ENCODE data around the gene CMC1. TPM values are rescaled to one million over a fixed set of nuclear protein-coding genes. Genes with fewer than 3 reads are reported as not detected.
A peak's percentile ranks its signal among the peaks of the same experiment; 100 is the strongest.
"Not testable (repeated sequence)": the region's sequence is repeated elsewhere in the genome, so short reads cannot be mapped to it uniquely, and the experiment has no call there.

The CMC1 gene
- 10 to 100 TPM; 22.8 to 24.2 TPM for total RNA-seq

- H3K4me3 Mint-ChIP-seq = peak within 1 kb of the TSS; percentile 94 to 98
- H3K27ac Mint-ChIP-seq = peak within 1 kb of the TSS; percentile 92
- H3K36me3 Mint-ChIP-seq (ENCODE audit: insufficient read depth in 2 of 2) = peaks cover 4 to 8% of the 10 kb centered on the region in 2 donors
- DNase-seq (peak; percentile 91 to 94), ATAC-seq (replicated peaks in 1 of 2) (peak; percentile 94 to 96)
- H3K9me3 Mint-ChIP-seq = peaks cover 1 to 2% of the 10 kb centered on the region in 2 donors
- peaks cover 35% of the 10 kb centered on the region for H3K4me1 Mint-ChIP-seq (ENCODE audit: low read depth)
- no peaks in the 10 kb centered on the region for H3K27me3 Mint-ChIP-seq (ENCODE audit: low read depth)
These were observed at the start of gene CMC1 for GRCh38 chr3:28241221-28242160. Gene CMC1, plus strand, starts transcription at chr3:28241619. Its CDS starts 175 bp downstream, at chr3:28241794.

- no peaks in the 10 kb centered on the region for H3K4me1 Mint-ChIP-seq (ENCODE audit: low read depth)
- peaks cover 0 to 5% of the 10 kb centered on the region in 2 donors for H3K9me3 Mint-ChIP-seq
- no peak overlapping the region for H3K27ac Mint-ChIP-seq
- no peak for DNase-seq
- no peak for ATAC-seq (replicated peaks in 1 of 2)
- H3K4me3 Mint-ChIP-seq = no peak overlapping the region
- H3K36me3 Mint-ChIP-seq (ENCODE audit: insufficient read depth in 2 of 2) = no peaks in the 10 kb centered on the region
- no peaks in the 10 kb centered on the region for H3K27me3 Mint-ChIP-seq (ENCODE audit: low read depth)
These were observed 43.3 kb upstream of the CMC1 start for GRCh38 chr3:28198161-28198560.

- Mint-ChIP-seq H3K27me3 (ENCODE audit: low read depth) (no peaks in the 10 kb centered on the region), H3K4me1 (ENCODE audit: low read depth) (no peaks in the 10 kb centered on the region), H3K36me3 (ENCODE audit: insufficient read depth in 2 of 2) (no peaks in the 10 kb centered on the region), H3K27ac (no peak overlapping the region), H3K9me3 (peaks cover 0 to 5% of the 10 kb centered on the region in 2 donors), H3K4me3 (no peak overlapping the region)
- no peak for ATAC-seq (replicated peaks in 1 of 2)
- DNase-seq = no peak
These were observed 42.4 kb upstream of the CMC1 start for GRCh38 chr3:28198974-28199373.

- H3K4me1 Mint-ChIP-seq (ENCODE audit: low read depth); ATAC-seq (replicated peaks in 1 of 2); H3K27ac Mint-ChIP-seq; H3K9me3 Mint-ChIP-seq; H3K36me3 Mint-ChIP-seq (ENCODE audit: insufficient read depth in 2 of 2); H3K4me3 Mint-ChIP-seq; DNase-seq; H3K27me3 Mint-ChIP-seq (ENCODE audit: low read depth): not testable (repeated sequence)
These were observed 41.8 kb upstream of the CMC1 start for GRCh38 chr3:28199643-28200042.

GRCh38 chr3:28200366-28200848 is 41.0 kb upstream of the CMC1 start:
- not testable (repeated sequence) for ATAC-seq (replicated peaks in 1 of 2); H3K36me3 Mint-ChIP-seq (ENCODE audit: insufficient read depth in 2 of 2); H3K4me1 Mint-ChIP-seq (ENCODE audit: low read depth); H3K27me3 Mint-ChIP-seq (ENCODE audit: low read depth); H3K9me3 Mint-ChIP-seq; H3K27ac Mint-ChIP-seq
- peak overlapping the region in 1 of 2 donors; percentile 19 for H3K4me3 Mint-ChIP-seq
- DNase-seq = peak in 1 of 2 donors; percentile 1

- Mint-ChIP-seq H3K36me3 (ENCODE audit: insufficient read depth in 2 of 2) (no peaks in the 10 kb centered on the region), H3K9me3 (no peaks in the 10 kb centered on the region), H3K4me1 (ENCODE audit: low read depth) (peaks cover 17% of the 10 kb centered on the region), H3K27ac (no peak overlapping the region), H3K27me3 (ENCODE audit: low read depth) (no peaks in the 10 kb centered on the region), H3K4me3 (no peak overlapping the region)
- ATAC-seq (replicated peaks in 1 of 2) (no peak), DNase-seq (no peak)
These were observed 34.9 kb upstream of the CMC1 start for GRCh38 chr3:28206479-28206878.

GRCh38 chr3:28207000-28207733 is 34.3 kb upstream of the CMC1 start:
- H3K36me3 Mint-ChIP-seq (ENCODE audit: insufficient read depth in 2 of 2) = no peaks in the 10 kb centered on the region
- H3K9me3 Mint-ChIP-seq = no peaks in the 10 kb centered on the region
- DNase-seq (no peak), ATAC-seq (replicated peaks in 1 of 2) (no peak)
- peak overlapping the region in 1 of 2 donors; percentile 9 for H3K4me3 Mint-ChIP-seq
- H3K27ac Mint-ChIP-seq = no peak overlapping the region
- no peaks in the 10 kb centered on the region for H3K27me3 Mint-ChIP-seq (ENCODE audit: low read depth)
- H3K4me1 Mint-ChIP-seq (ENCODE audit: low read depth) = peaks cover 20% of the 10 kb centered on the region

- Mint-ChIP-seq H3K4me3 (no peak overlapping the region), H3K4me1 (ENCODE audit: low read depth) (peaks cover 20% of the 10 kb centered on the region), H3K27me3 (ENCODE audit: low read depth) (no peaks in the 10 kb centered on the region), H3K9me3 (peaks cover 7 to 9% of the 10 kb centered on the region in 2 donors), H3K36me3 (ENCODE audit: insufficient read depth in 2 of 2) (peaks cover 4 to 19% of the 10 kb centered on the region in 2 donors), H3K27ac (no peak overlapping the region)
- no peak for DNase-seq
- no peak for ATAC-seq (replicated peaks in 1 of 2)
These were observed 30.3 kb upstream of the CMC1 start for GRCh38 chr3:28210968-28211713.

- ATAC-seq (replicated peaks in 1 of 2) (no peak), DNase-seq (no peak)
- Mint-ChIP-seq H3K27me3 (ENCODE audit: low read depth) (no peaks in the 10 kb centered on the region), H3K9me3 (peaks cover 12 to 13% of the 10 kb centered on the region in 2 donors), H3K4me3 (no peak overlapping the region), H3K36me3 (ENCODE audit: insufficient read depth in 2 of 2) (peaks cover 9 to 24% of the 10 kb centered on the region in 2 donors), H3K27ac (peak overlapping the region; percentile 46), H3K4me1 (ENCODE audit: low read depth) (peaks cover 27% of the 10 kb centered on the region)
These were observed 28.7 kb upstream of the CMC1 start for GRCh38 chr3:28212681-28213080.

- peaks cover 11 to 33% of the 10 kb centered on the region in 2 donors for H3K36me3 Mint-ChIP-seq (ENCODE audit: insufficient read depth in 2 of 2)
- H3K4me3 Mint-ChIP-seq = no peak overlapping the region
- peaks cover 15 to 17% of the 10 kb centered on the region in 2 donors for H3K9me3 Mint-ChIP-seq
- H3K27me3 Mint-ChIP-seq (ENCODE audit: low read depth) = no peaks in the 10 kb centered on the region
- no peak for ATAC-seq (replicated peaks in 1 of 2)
- no peak overlapping the region for H3K27ac Mint-ChIP-seq
- H3K4me1 Mint-ChIP-seq (ENCODE audit: low read depth) = peaks cover 33% of the 10 kb centered on the region
- DNase-seq = no peak
These were observed 26.0 kb upstream of the CMC1 start for GRCh38 chr3:28215407-28215806.

- Mint-ChIP-seq H3K36me3 (ENCODE audit: insufficient read depth in 2 of 2) (peaks cover 15 to 31% of the 10 kb centered on the region in 2 donors), H3K27ac (no peak overlapping the region), H3K27me3 (ENCODE audit: low read depth) (no peaks in the 10 kb centered on the region)
These were observed 23.1 kb upstream of the CMC1 start for GRCh38 chr3:28218071-28218916.

GRCh38 chr3:28218917-28219198 is 22.6 kb upstream of the CMC1 start:
- ATAC-seq (replicated peaks in 1 of 2) (no peak), DNase-seq (no peak)
- Mint-ChIP-seq H3K4me1 (ENCODE audit: low read depth) (peaks cover 20% of the 10 kb centered on the region), H3K27me3 (ENCODE audit: low read depth) (no peaks in the 10 kb centered on the region), H3K27ac (no peak overlapping the region), H3K36me3 (ENCODE audit: insufficient read depth in 2 of 2) (peaks cover 15 to 29% of the 10 kb centered on the region in 2 donors), H3K9me3 (peaks cover 18 to 19% of the 10 kb centered on the region in 2 donors), H3K4me3 (peak overlapping the region in 1 of 2 donors; percentile 23)

More at GRCh38 chr3:28218071-28218916, 23.1 kb upstream of the CMC1 start:
- H3K4me1 Mint-ChIP-seq (ENCODE audit: low read depth) = peaks cover 20% of the 10 kb centered on the region
- peaks cover 18 to 19% of the 10 kb centered on the region in 2 donors for H3K9me3 Mint-ChIP-seq
- peak overlapping the region in 1 of 2 donors; percentile 23 for H3K4me3 Mint-ChIP-seq
- ATAC-seq (replicated peaks in 1 of 2) (no peak), DNase-seq (no peak)

All from activated T-cell treated with anti-CD3 and anti-CD28 coated beads, Interleukin-2, amount 50 U/mL, for 72 hours (primary cell).